HG03045 (cell line): ENCODE measurements around the gene ZNF462.

Experiments used
- ATAC-seq: cut with Tn5 transposase; IDR thresholded peaks from one replicate; pipeline ENCODE4 v1.9.1; 2021; ENCODE audit warnings: mild to moderate bottlenecking, moderate library complexity; ENCODE audit not compliant: unreplicated experiment

Gene ZNF462

DNA sequence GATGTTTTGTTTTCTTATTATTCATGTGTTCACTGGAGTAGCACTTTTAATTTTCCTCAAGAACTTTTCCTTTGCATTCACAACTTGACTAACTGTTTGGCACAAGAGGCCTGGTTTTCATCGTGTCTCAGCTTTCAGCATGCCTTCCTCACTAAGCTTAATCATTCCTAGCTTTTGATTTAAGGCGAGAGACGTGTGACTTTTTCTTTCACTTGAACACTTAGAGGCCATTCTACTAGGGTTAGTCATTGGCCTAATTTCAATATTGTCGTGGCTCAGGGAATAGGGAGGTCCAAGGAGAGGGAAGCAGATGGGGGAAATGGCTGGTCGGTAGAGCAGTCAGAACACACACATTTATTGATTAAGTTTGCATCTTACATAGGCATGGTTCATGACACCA is 94.0 kb downstream of the ZNF462 start:
- no peak for ATAC-seq

DNA sequence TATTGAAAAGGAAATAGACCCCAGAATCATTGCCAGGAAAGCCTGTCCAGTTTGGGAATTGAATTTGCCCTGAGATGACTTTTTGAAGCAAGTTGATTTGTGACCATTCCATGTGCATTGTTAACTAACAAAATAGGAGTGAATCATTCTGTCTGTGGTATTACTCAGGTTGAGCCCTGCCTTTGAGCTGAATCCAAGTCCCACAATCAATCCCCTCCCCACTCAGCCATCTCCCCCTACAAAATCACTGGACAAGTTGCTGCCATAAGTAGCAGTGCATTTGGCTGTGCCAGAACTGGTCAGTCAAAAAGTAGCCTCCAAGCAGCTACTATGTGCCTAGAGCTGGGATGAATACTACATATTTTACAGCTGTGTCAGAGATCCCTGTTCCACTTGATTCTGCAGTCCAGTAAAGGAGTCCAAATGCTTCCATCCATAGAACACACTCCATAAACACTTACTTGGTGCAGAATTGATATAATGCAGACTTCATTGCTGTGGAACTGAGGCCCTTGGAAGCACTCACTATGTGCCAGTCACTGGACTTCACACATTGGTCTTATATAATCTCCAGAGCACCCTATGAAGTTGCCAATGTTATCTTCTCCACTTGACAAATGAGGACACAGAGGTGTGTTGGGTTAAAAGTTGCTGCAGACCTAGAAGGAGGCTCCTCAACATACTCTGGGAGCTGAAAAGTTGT is 96.1 kb downstream of the ZNF462 start:
- no peak for ATAC-seq

DNA sequence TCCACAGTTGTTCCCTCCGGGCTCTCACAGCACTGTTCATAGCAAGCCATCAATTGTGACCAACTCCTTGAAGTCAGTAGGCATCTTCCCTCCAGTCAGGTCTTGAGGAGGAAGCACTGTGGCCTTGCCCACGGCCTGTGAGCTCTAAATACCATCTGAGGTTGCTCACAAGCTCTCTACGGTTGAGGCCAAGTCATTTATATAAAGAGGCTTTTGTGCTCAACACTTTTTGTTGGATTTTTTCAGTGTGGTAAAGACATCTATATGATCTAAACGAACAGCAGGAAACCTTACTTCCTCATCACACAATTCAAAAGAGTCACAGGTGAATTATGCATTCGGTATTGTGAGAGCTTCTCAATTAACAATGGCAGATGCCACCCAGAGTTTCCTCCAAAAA is 97.3 kb downstream of the ZNF462 start:
- ATAC-seq: no peak

DNA sequence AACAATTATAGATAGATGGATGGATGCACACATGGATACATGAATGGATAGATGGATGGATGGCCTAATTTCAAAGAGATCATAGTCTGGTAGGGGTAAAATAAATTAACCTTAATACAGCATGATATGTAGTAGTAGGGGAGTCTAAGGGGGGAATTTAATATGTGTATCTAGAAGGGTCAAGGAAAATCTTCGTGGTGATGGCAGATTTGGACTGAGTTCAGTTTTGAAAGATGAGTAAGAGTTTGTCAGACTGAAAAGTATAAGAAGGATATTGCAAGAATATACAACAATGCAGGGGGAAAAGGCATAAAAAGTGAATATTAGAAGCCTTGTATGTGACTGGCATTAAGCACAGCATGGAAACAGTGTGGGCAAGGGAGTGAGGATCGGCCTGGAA is 98.7 kb downstream of the ZNF462 start:
- no peak for ATAC-seq

DNA sequence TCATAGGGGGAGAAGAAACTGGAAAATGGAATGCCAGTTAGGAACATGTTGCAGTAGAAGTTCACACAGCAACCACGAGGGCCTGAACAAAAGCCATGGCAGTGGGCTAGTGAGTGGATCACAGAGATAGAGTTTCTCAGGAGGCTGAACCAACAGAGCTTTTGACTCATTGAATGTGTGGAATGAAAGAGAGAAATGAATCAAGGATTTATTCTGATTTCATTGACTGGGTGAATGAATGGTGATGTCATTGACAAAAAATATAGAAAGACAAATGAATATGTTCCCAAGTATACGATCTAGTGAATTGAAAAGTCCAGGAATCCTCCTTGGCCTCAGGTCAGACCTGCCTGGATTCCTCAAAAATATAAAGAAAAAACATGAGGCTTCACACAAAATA is 99.2 kb downstream of the ZNF462 start:
- no peak for ATAC-seq

DNA sequence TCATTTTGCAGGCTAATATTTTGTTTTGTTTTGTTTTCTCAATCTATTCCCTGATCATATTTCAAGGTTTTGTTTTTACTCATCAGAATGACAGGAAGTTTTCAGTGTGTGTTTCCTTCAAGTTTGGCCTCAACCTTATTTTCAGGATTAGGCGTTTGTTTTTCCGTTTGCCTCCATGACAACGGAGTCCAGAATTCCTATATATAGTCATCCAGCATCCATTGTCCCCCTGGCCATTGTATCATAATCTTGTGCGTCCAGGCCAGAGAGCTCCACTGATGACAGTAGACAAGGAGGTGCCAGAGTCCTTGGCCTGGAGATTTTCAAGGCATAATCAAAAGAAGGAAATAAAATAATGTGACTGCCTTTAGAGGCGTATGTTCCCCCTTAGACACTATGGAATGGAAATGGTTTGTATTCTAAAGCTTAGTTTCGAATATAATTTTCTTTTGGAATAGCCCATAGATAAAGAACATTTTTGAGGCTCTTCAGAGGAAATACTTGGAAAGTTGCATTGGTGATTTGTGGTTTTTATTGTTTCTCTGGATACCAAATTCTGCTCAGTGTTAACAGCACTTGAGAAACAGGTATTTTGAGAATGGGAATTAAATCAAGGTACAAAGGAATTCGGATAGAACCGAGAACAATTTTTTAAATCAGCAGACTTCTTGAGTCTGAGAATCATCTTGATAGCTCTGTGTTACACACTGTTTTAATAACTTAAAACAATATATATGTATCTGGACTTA is 99.8 kb downstream of the ZNF462 start:
- ATAC-seq: no peak

DNA sequence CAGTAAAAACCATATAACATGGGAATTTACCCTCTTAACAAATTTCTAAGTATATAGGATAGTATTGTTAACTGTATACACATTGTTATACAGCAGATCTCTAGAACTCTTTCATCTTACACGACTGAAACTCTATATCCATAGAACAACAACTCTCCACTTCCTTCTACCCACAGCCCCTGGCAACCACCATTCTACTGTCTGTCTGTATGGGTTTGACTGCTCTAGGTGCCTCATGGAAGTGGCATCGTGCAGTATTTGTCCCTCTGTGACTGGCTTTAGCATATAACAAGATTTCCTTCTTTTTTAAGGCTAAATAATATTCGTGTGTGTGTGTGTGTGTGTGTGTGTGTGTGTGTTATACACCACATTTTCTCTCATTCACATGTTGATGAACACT is 100.7 kb downstream of the ZNF462 start:
- no peak for ATAC-seq

DNA sequence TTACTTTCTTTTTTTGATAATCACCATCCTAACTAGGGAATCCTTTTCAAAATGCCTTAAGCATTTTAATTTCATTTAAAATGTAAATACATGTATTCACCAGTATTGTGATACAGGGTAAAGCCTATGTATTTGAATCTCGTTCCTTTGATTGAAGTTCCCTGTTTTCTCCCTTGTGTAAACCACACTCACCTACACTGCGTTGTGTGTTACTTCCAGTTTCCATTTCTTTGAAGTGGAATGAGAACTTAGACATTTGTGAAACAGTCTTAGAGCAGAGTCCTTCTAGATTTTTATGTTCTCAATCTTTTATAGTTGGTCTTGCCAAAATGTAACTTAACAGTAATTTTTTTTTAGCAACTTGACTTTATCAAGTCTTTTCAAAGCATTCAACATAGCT is 101.4 kb downstream of the ZNF462 start:
- no peak for ATAC-seq

DNA sequence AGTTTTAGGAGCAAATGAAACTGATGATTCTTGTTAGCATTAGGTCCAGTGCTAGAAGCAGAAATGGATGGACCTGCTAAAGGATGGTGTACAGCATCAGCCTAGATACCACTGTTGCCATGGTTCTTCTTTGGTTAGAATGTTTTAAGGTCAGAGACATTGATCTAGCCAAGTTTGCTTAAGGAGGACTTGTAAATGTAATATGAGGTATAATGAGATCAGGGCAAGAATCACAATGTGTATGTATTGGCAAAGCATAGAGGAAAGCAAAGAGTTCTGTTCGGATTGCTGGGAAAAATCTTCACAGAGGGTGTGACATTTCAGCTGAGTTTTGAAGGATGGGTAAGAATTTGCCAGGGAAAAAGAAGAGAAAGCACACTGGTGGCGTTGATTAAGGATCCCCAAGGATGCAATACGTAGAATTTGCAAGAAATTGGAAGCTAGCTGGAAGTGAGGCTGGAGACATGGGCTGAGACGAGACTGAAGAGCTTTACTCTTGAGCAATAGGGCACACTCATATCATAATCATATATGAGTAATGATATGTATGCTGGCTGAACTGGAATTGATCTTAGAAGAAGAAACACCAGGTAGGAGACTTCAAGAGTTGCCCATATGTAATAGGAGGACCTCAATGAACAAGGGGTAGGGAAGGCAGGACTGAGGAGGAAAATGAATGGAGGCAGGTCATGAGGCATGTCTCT is 102.0 kb downstream of the ZNF462 start:
- ATAC-seq: no peak

DNA sequence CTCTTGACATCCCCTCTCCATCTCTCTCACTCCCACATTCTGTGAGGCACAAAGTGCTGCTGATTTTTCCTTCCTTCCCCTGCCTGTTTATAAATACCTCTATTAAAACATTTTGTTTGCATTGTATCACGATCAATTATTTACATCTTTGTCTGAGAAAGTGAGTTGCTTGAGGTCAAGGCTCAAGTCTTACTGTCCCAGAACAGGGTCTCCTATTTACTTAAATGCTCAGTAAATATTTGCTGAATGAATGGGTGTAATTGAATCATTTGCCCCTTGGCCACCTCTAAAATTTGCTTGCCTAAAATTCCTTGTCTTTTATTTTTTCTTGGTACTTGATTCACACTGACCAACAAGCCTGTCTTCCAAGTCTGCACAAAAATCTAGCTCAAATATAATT is 103.5 kb downstream of the ZNF462 start:
- ATAC-seq: no peak

DNA sequence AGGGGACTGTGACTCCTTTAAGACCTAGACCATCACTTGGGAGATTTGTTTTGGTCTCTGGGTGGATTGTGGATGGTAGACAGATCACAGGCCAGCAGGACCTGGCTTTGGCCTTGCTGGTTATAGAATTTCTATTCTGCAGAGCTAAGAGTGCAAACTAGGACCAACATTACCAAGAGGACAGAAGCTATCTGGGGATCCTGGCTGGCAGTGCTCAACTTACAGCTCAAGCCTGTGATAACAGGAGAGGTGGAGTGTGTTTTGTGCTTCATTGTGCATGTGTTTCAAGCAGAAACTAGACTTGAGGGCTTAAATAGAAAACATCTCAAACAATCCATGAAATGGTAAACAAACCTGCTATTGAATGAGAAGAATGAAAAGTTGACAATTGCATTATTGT is 106.7 kb downstream of the ZNF462 start:
- no peak for ATAC-seq

DNA sequence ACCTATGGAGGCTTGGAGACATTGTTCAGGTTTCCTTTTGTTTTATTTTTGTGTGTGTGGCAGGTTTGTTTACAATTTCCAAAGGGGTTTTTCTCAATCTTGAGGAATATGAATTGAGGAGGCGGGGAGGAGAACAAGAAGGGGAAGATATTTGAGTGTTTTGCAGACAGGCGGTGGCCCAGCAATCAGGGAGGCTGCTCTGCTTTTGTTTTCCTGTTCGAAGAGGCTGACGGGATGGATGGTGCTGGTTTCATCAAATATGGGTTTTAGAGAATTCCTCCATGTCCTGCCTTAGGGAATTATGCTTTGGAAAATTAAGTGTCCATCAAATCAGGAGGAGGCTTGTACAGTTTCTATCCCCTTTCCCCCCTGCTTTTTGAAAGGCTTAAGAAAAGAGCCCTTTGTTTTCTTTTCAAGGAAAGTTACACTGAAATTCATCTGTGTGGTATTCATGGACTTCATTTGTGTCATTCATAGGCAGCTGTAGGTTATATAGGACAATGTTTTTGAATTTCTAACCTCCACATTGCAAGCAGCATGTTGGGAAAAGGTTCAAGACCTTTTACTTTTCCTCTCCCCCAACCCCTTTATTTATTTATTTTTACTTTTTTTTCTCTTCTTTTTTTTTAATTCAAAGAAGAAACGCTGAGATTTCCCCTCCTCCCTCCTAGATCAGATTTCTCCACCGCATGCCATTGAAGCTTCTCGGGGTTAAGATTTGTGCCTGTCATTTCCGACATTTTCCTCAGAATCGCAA is 107.4 kb downstream of the ZNF462 start:
- no peak for ATAC-seq

DNA sequence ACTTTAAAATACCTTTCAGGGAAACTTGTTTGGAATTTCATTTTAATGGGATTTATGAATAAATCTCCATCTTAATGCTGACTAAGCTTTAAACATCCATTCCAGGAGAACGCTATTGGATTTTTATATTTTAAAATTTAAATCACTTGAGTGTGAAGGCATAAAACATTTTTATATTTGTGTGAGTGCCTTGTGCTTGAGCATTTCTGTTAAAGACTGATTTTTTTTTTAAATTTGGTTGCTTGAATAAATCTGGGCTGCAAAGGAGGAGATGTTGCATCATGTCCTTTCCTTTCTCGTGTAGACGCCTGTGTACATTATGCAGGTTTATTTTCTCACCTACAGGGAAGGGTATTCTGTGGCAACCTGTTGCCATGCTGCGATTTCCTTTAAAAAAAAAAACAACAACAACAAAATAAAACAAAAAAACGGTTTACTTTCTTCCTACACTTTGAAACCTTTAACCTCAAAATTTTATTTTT is 108.1 kb downstream of the ZNF462 start:
- no peak for ATAC-seq

DNA sequence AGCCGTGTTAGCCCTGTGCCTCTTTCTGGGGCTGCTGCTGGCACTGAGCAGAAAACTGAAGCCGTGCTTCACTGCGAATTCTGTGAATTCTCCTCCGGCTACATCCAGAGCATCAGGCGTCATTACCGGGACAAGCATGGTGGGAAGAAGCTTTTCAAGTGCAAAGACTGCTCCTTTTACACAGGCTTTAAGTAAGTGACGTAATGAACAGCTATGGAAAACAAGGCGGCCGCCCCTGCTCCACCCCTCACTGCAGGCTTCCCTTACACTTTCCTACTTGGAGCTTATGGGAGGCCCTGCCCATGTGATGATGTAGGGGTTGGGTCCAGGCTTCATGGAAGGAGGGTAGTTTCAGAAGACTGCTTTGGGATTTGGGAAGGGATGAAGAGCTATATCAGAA is 109.1 kb downstream of the ZNF462 start:
- no peak for ATAC-seq

DNA sequence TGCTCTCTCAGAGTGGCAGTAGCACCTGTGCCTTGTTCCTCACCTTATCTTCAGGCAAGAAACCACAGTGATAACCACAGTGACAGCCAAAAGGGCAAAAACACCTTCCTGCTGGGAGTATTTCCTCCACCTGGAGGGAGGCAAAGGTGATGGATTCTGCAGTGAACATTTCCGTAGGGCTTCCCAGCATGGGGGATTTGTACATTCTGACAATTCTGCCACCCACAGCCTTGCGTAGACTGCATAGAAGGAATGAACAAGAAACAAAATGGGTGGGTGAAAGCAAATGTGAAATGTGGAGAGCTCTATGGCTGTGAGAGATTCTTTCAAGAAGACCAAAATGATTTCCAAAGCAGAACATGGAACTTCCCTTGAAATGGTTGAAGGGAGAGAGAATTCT is 111.4 kb downstream of the ZNF462 start:
- no peak for ATAC-seq

DNA sequence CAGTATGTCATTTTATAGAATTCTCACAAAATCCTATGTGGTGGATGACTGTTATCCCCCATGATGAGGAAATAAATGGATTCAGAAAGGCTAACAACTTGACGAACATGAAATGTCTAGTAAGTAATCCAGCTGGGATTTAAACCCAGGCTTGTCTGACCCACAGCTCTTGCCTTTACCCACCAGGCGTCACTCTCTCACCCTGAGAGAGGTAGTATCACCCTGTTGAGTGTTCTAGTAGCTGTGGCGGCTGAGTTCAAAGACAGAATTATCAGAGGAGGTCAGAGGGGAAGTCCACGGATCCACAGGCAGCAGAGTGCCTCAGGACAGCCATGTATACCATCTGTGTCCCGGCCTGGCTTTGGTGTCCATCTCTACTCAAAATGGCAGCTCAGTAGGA is 113.8 kb downstream of the ZNF462 start:
- no peak for ATAC-seq

DNA sequence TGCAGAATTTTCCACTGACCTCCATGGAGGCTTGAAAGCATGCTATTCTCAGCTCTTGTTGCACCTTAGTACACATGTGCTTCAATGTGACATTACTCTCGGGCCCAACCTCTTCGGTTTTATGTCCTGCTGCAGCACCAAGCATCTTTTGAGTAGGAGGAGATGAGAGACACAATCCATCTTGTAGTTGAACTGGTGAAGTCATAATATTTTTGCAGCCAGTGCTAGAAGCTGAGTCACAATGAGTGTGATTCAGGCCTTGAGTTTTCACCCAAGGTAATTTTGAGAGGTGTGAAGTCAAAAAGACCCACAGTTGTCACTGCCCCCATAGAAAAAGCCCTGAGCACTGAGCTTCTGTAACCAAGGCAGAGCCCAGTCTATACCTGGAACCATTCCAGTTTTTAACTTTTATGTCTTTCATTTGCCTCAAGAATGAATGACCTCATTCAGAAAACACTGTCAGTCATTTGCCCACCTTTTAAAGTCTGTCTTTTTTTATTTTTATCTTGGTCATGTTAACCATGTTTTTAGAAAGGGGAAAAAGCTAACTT is 117.7 kb downstream of the ZNF462 start:
- ATAC-seq: peak; percentile 35

DNA sequence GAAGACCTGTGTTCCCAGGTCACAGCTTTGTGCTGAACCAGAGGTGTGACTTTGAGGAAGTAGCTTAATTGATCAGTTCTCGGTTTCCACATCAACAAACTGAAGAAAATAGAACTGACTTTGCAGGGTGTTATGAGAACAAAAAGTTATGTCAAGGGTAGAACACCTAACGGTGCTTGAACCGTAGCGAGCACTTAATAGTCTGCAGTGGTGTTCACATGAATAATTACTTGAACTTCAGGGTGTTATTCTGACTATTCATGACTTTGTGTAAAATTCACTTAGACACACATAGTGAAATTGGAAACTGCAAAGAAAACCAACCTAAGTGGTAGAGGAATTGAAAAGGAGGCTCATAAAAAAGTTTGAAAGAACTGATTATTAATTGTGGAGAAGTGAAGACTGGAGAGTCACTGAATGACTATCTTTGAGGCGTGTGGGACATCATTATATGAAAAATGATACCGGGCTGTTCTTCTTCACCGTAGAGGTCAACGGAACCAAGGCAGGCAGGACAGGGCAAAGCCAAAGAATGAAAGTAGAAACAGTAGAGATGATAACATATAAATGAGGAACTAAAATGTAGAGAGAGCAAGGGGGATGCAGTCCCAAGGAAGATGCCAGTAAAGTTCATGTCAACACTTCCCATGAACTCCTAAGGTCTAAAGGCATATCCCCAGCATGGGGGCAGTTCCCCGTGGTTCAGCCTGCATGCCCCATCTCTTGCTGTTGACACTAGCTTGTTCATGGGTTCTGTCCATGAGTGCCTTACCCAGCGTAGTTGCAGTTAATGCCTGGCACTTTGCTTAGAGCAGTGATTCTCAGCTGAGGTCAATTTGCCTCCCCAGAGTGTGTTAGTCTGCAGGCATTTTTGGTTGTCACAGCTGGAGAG is 118.7 kb downstream of the ZNF462 start:
- peak; percentile 50 for ATAC-seq

DNA sequence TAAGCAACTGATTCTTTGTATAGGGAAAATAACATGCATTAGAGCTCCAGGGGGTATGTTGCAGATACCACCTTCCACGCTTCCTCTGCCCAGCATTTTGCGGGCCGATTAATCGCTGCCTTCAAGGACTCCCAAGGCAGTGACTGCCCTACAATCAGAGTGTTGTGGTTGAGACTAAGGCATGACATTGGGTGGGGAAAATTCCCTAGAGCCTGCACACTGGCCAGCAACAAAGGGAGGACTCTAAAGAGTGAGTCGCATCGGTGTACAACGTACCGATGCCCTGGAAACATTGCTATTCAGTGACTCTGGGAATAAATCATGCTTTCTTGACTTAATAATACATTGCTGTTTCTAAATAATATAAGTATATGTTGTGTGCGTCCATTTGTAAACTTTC is 119.7 kb downstream of the ZNF462 start:
- ATAC-seq: no peak

DNA sequence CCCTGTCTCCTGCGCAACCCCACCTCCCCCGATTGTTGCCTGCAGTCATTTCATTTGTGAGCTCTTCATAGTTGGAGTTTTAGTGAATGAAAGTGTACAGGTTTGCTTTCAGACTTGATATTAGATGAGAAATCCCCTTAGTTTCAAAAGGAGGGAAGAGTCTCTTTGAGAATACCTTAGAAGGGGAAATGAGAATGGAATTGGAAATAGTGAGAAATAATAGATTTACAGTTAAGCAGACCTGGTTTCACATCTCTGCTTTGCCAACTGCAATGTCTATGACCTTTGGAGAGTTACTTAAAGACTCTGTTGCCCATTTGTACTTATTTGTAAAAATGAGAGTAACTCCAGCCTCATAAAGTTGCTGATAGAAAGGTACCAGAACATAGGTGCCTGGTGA is 120.4 kb downstream of the ZNF462 start:
- no peak for ATAC-seq
